GM12864 (cell line): ENCODE results near the gene MTRF1L.

Experiments used
- DNase-seq: peaks from one replicate; pipeline ENCODE4 v3.0.0-alpha.2; 2011; ENCODE audit warnings: low read depth
- H3K4me3 ChIP-seq: 2 replicates; pipeline ENCODE4 v1.5.1; 2011; ENCODE audit warnings: mild to moderate bottlenecking, low read depth, low read length, control low read depth
- CTCF ChIP-seq: IDR thresholded peaks from 2 replicates; pipeline ENCODE4 v1.5.1; 2011; ENCODE audit warnings: low read depth, mild to moderate bottlenecking, moderate library complexity, low read length, control low read depth, inconsistent platforms; ENCODE audit errors: missing control alignments

Gene MTRF1L

GRCh38 chr6:153002613-153003365, at the start of gene MTRF1L:
Gene MTRF1L (minus strand): TSS chr6:153002709. CDS start chr6:153002685, 24 bp downstream.
- peak; percentile 90 for DNase-seq
- H3K4me3 ChIP-seq: peak within 1 kb of the TSS; percentile 98
- TF ChIP-seq CTCF: no peak

GRCh38 chr6:153051801-153052200, 49.3 kb upstream of the MTRF1L start:
- no peak for DNase-seq
- no peak for TF ChIP-seq CTCF
- no peak overlapping the region for H3K4me3 ChIP-seq

- no peak overlapping the region for H3K4me3 ChIP-seq
- DNase-seq: no peak
- TF ChIP-seq CTCF: no peak
Observed at GRCh38 chr6:153048631-153049030, 46.1 kb upstream of the MTRF1L start.

GRCh38 chr6:153047386-153047785, 44.9 kb upstream of the MTRF1L start:
- no peak for DNase-seq
- H3K4me3 ChIP-seq: no peak overlapping the region
- TF ChIP-seq CTCF: no peak

GRCh38 chr6:153045271-153045670, 42.8 kb upstream of the MTRF1L start:
- no peak for DNase-seq
- no peak for TF ChIP-seq CTCF
- no peak overlapping the region for H3K4me3 ChIP-seq

- TF ChIP-seq CTCF: no peak
- H3K4me3 ChIP-seq: no peak overlapping the region
- no peak for DNase-seq
Observed at GRCh38 chr6:153044295-153044694, 41.8 kb upstream of the MTRF1L start.

- no peak overlapping the region for H3K4me3 ChIP-seq
- no peak for TF ChIP-seq CTCF
- DNase-seq: no peak
Observed at GRCh38 chr6:153043719-153044118, 41.2 kb upstream of the MTRF1L start.
